ENCODE results near the gene RPS6KA2. TPM values are rescaled to one million over a fixed set of nuclear protein-coding genes. Genes with fewer than 3 reads are reported as not detected.

The RPS6KA2 gene
- total RNA-seq, 1 experiment from 2014 or later: 12.3 TPM

DNA sequence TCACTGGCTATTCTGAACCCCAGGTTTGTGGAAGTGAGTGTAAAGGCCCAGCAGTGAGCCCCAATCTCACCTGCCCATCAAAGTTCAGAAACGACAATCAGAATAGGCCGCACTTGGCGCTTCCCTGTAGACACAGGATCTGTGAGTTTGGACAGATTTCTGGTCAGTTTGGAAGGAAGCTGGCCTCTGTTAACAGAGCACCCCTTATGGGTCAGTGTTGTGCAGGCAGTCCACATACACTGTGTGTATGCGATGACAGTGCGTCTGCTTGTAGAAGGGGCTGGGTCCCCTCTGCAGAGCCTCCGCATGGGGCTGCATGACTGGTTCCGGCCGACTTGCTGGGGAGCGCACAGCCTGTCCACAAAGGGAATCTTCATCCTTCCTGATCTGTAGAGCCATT, 240.9 kb downstream of the RPS6KA2 start:
- Mint-ChIP-seq H3K27me3 (ENCODE audit: low read depth) (peaks cover 2% of the 10 kb centered on the region; the same call in 1 of the 2 replicates), H3K36me3 (ENCODE audit: insufficient read depth in 1 of 3, low read depth in 3 of 3) (no peaks in the 10 kb centered on the region; a peak in 1 of 7 replicates), H3K9me3 (no peaks in the 10 kb centered on the region), H3K27ac (no peak overlapping the region), H3K4me1 (peaks cover 16 to 17% of the 10 kb centered on the region in 2 experiments), H3K4me3 (no peak overlapping the region; a peak in 1 of 5 replicates)
- Histone ChIP-seq H4K91ac (ENCODE audit: insufficient read length, low read depth, low read length) (no peak overlapping the region), H2BK15ac (ENCODE audit: low read depth, low read length) (no peak overlapping the region), H2BK5ac (ENCODE audit: insufficient read length, low read length) (no peak overlapping the region), H3K56ac (ENCODE audit: insufficient read length, low read depth, low read length) (no peak overlapping the region), H3K9me3 (ENCODE audit: control insufficient read depth, low read depth, low read length) (no peaks in the 10 kb centered on the region), H3K23ac (ENCODE audit: insufficient read length, low read depth, low read length) (no peak overlapping the region), H3K27ac (ENCODE audit: insufficient read length, low read depth, low read length) (no peak overlapping the region), H2BK120ac (ENCODE audit: low read depth, low read length, poor library complexity, severe bottlenecking) (no peak overlapping the region), H4K20me1 (ENCODE audit: control insufficient read depth, insufficient read depth, insufficient read length) (no peaks in the 10 kb centered on the region), H3K27me3 (ENCODE audit: insufficient read depth, low read length) (no peaks in the 10 kb centered on the region), H3K18ac (ENCODE audit: insufficient read length, low read depth, low read length) (no peak overlapping the region), H3K4ac (ENCODE audit: low read depth, low read length) (no peak overlapping the region), H3T11ph (ENCODE audit: low read length) (no peak overlapping the region), H2AFZ (ENCODE audit: low read length) (no peak overlapping the region), H3K79me1 (ENCODE audit: insufficient read depth, low read depth, low read length, poor library complexity, severe bottlenecking) (no peaks in the 10 kb centered on the region), H2AK5ac (ENCODE audit: insufficient read length, low read length) (no peak overlapping the region), H2BK12ac (ENCODE audit: insufficient read length, low read depth, low read length) (no peak overlapping the region), H3K23me2 (ENCODE audit: insufficient read length, low read depth, low read length, poor library complexity, severe bottlenecking) (peaks cover 9% of the 10 kb centered on the region), H3K4me1 (ENCODE audit: insufficient read depth, low read length) (peaks cover 3% of the 10 kb centered on the region; the same call in 1 of the 2 replicates), H4K8ac (replicated peaks; ENCODE audit: insufficient read length, low read depth, low read length) (no peak overlapping the region), H4K5ac (ENCODE audit: insufficient read length, low read depth, low read length) (no peak overlapping the region), H3K9ac (ENCODE audit: extremely low read depth, insufficient read length, low read length) (no peak overlapping the region), H3K14ac (ENCODE audit: insufficient read depth, low read length) (no peak overlapping the region), H2BK20ac (ENCODE audit: low read depth, low read length, poor library complexity, severe bottlenecking) (no peak overlapping the region), H3K4me2 (ENCODE audit: insufficient read depth, insufficient read length, low read length) (no peak overlapping the region), H3K79me2 (ENCODE audit: insufficient read depth, low read length) (no peaks in the 10 kb centered on the region)
- DNase-seq: no peak
- TF ChIP-seq, protein P1, sequence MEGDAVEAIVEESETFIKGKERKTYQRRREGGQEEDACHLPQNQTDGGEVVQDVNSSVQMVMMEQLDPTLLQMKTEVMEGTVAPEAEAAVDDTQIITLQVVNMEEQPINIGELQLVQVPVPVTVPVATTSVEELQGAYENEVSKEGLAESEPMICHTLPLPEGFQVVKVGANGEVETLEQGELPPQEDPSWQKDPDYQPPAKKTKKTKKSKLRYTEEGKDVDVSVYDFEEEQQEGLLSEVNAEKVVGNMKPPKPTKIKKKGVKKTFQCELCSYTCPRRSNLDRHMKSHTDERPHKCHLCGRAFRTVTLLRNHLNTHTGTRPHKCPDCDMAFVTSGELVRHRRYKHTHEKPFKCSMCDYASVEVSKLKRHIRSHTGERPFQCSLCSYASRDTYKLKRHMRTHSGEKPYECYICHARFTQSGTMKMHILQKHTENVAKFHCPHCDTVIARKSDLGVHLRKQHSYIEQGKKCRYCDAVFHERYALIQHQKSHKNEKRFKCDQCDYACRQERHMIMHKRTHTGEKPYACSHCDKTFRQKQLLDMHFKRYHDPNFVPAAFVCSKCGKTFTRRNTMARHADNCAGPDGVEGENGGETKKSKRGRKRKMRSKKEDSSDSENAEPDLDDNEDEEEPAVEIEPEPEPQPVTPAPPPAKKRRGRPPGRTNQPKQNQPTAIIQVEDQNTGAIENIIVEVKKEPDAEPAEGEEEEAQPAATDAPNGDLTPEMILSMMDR (conservative IDR thresholded peaks at IDR 0.05): no peak
- no CpG with 5 or more reads among the region's 9 CpGs for WGBS (ENCODE audit: extremely low coverage, insufficient read length, low lambda C conversion rate)
